Subcutaneous adipose tissue (tissue), 4 donors: ENCODE data around the gene TTC28. TPM values are rescaled to one million over a fixed set of nuclear protein-coding genes. Genes with fewer than 3 reads are reported as not detected.

Source experiments
- CTCF ChIP-seq: fragments of 450-650 bp; IDR thresholded peaks from one replicate; pipeline ENCODE4 v1.5.1; 2016; ENCODE audit warnings: low read depth, mild to moderate bottlenecking, control low read depth, antibody characterized with exemption, moderate library complexity
- total RNA-seq, 4 donors: library from RNA; depleted of rRNA; stranded (reverse); fragments of >200 nt; gene quantifications; one replicate each; pipeline ENCODE4 v1.1.0, GENCODE V29; 2016

Gene TTC28
- total RNA-seq, 4 donors from 2014 or later: 42.6 to 71.6 (median 43.4) TPM

- no peak for TF ChIP-seq CTCF
These were observed 135.2 kb downstream of the TTC28 start for GRCh38 chr22:28544431-28544868.

- no peak for TF ChIP-seq CTCF
These were observed 136.5 kb downstream of the TTC28 start for GRCh38 chr22:28542980-28543621.

DNA sequence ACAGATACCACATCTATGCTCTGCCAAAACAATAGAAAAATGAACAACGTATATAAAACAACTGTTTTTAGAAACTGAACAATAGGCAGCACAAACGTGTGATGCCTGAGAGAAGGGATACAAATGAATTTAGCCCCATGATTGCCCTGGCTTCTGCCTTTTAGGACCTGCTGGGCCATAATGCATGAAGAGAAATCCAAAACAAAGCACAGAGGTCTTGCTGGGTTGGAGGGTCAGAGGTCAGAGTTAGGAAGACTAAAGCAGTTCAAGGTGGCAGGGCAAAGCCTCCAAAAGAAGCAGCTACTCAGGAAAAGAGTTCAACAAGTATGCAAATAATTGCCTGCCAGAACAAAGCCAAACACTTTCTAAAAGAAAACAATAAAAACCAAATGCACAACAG lies 138.5 kb downstream of the TTC28 start:
- TF ChIP-seq CTCF: no peak

- no peak for TF ChIP-seq CTCF
These were observed 140.7 kb downstream of the TTC28 start for GRCh38 chr22:28538922-28539321.

GRCh38 chr22:28521451-28521850 lies 158.2 kb downstream of the TTC28 start:
- TF ChIP-seq CTCF: no peak

GRCh38 chr22:28514321-28514821 lies 165.3 kb downstream of the TTC28 start:
- no peak for TF ChIP-seq CTCF

- TF ChIP-seq CTCF: no peak
These were observed 171.7 kb downstream of the TTC28 start for GRCh38 chr22:28507896-28508295.
